Measurements from ENCODE around the gene NPC1. TPM values are rescaled to one million over a fixed set of nuclear protein-coding genes. Genes with fewer than 3 reads are reported as not detected.

Gene NPC1
- 36.4 and 39.5 TPM in 2 replicates for total RNA-seq (2021; fragmentation: NEBNext Ultra II Directional; extraction: Animal tissue kit (Norgen Biotek cat#: 25700))
- polyA plus RNA-seq (2011; rRNA removed) = 33.9 and 34.1 TPM in 2 replicates
- polyA plus RNA-seq (2011; cell fraction: cytosol; rRNA removed) = 29.4 TPM
- 66.9 TPM for polyA plus RNA-seq (2011; cell fraction: nucleus; rRNA removed)
- 25.9 to 31.8 TPM (median 29.2 TPM) in 4 replicates for polyA plus RNA-seq (2012, experiment 1 of 2)
- polyA plus RNA-seq (2012, experiment 2 of 2) = 7.7 TPM
- polyA plus RNA-seq (2013, experiment 1 of 2) = 56.1 TPM
- polyA plus RNA-seq (2013, experiment 2 of 2) = 49.7 TPM
- 109 and 131 TPM in 2 replicates for polyA minus RNA-seq (2011; rRNA and poly(A)+ RNA removed)
- 49.4 TPM for polyA minus RNA-seq (2011; cell fraction: cytosol; rRNA and poly(A)+ RNA removed)
- polyA minus RNA-seq (2011; cell fraction: nucleus; rRNA and poly(A)+ RNA removed) = 105 TPM
- long read RNA-seq, experiment 1, full-length matches to known transcripts = 2 of 31 reads
- long read RNA-seq, experiment 1, partial matches to known transcripts = 21 of 31 reads
- long read RNA-seq, experiment 1, other reads (novel, unspliced or antisense) = 8 of 31 reads
- long read RNA-seq, experiment 2, full-length matches to known transcripts = 1 of 2 reads
- long read RNA-seq, experiment 2, partial matches to known transcripts = 1 of 2 reads
- long read RNA-seq, experiment 2, other reads (novel, unspliced or antisense) = 0 of 2 reads

GRCh38 chr18:23586249-23587196, at the start of gene NPC1:
NPC1 (minus strand) TSS chr18:23586506; CDS start chr18:23586343, 163 bp downstream.
- H3K23me2 ChIP-seq (ENCODE audit: low read depth, low read length) = peaks cover 9% of the 10 kb centered on the region
- FAIRE-seq (no peak), DNase-seq (ENCODE audit: low read depth in 1 of 2, low spot score in 2 of 2) (peak; percentile 60 to 94)
- peak within 1 kb of the TSS; percentile 99 for H3K18ac ChIP-seq (ENCODE audit: extremely low read depth, low read length)
- no peaks in the 10 kb centered on the region for H3K9me3 ChIP-seq (ENCODE audit: insufficient read depth in 2 of 2, low read depth in 1 of 2, low read length in 1 of 2)
- peak within 1 kb of the TSS; percentile 91 for H4K91ac ChIP-seq (replicated peaks; ENCODE audit: insufficient read length, low read length)
- CTCF ChIA-PET (ENCODE audit: partially characterized antibody) = interaction anchor here (0.6 to 1.9 kb wide), 5 partner anchors 36 to 336 kb away, joined by 3 to 5 read pairs (median 3); no protein-coding TSS in a partner anchor
- peak within 1 kb of the TSS; percentile 75 to 97 for H3K4me2 ChIP-seq (ENCODE audit: insufficient read depth in 1 of 2, low read depth in 2 of 2, low read length in 2 of 2)
- H3K9ac ChIP-seq (replicated peaks in 1 of 4; ENCODE audit: extremely low read depth in 1 of 4, low read depth in 3 of 4, low read length in 3 of 4) = peak within 1 kb of the TSS; percentile 77 to 95 (median 86)
- H2BK120ac ChIP-seq (replicated peaks; ENCODE audit: low read depth, low read length) = peak within 1 kb of the TSS; percentile 75
- peak within 1 kb of the TSS; percentile 52 for H2AFZ ChIP-seq (ENCODE audit: low read length)
- peaks cover 0 to 2% (median 0%) of the 10 kb centered on the region in 4 experiments; a peak in 1 of 7 replicates for H3K27me3 ChIP-seq (replicated peaks in 1 of 4; ENCODE audit: control insufficient read depth in 3 of 4, extremely low read depth in 1 of 4, insufficient read depth in 3 of 4, low read length in 3 of 4)
- H3K4ac ChIP-seq (replicated peaks; ENCODE audit: insufficient read length, low read depth, low read length) = peak within 1 kb of the TSS; percentile 27
- H3K79me2 ChIP-seq (ENCODE audit: control insufficient read depth in 1 of 2, insufficient read depth in 2 of 2, low read length in 2 of 2) = peaks cover 0 to 39% of the 10 kb centered on the region in 2 experiments; a peak in 2 of 4 replicates
- H4K5ac ChIP-seq (ENCODE audit: insufficient read length, low read depth, low read length) = peak within 1 kb of the TSS; percentile 98
- peaks cover 0 to 3% (median 1%) of the 10 kb centered on the region in 4 experiments; a peak in 2 of 7 replicates for H3K4me1 ChIP-seq (replicated peaks in 1 of 4; ENCODE audit: control insufficient read depth in 3 of 4, insufficient read depth in 4 of 4, low read length in 3 of 4)
- no peaks in the 10 kb centered on the region for H4K20me1 ChIP-seq (replicated peaks in 1 of 2; ENCODE audit: control insufficient read depth in 1 of 2, insufficient read depth in 2 of 2, low read length in 2 of 2)
- H3K36me3 ChIP-seq (ENCODE audit: control insufficient read depth in 2 of 4, insufficient read depth in 4 of 4, low read length in 3 of 4) = no peaks in the 10 kb centered on the region
- WGBS, 2 experiments (ENCODE audit: extremely low coverage in 1 of 2, insufficient coverage in 1 of 2, insufficient read length in 1 of 2, insufficient replicate concordance in 2 of 2, low coverage in 1 of 2, low lambda C conversion rate in 2 of 2, missing lambda C conversion rate in 1 of 2) = 2% methylated on average over 41 of the region's 95 CpGs; no CpG with 5 or more reads in 1 of the 2 experiments
- peak within 1 kb of the TSS; percentile 97 for H4K8ac ChIP-seq (ENCODE audit: extremely low read depth, insufficient read depth, low read length)
- H2BK20ac ChIP-seq (ENCODE audit: low read length) = peak within 1 kb of the TSS; percentile 72; the same call in 1 of the 2 replicates
- H3K4me3 ChIP-seq (ENCODE audit: extremely low read depth in 1 of 4, insufficient read depth in 2 of 4, low read depth in 3 of 4, low read length in 4 of 4) = peak within 1 kb of the TSS; percentile 86 to 96 (median 90)
- peak within 1 kb of the TSS; percentile 89 for H3K14ac ChIP-seq (ENCODE audit: insufficient read length)
- H3K79me1 ChIP-seq (ENCODE audit: low read depth, low read length) = peaks cover 10% of the 10 kb centered on the region
- no peak within 1 kb of the TSS for H3K23ac ChIP-seq (ENCODE audit: insufficient read length)
- H2BK12ac ChIP-seq (ENCODE audit: low read depth, low read length) = peak within 1 kb of the TSS; percentile 92
- H3K56ac ChIP-seq (replicated peaks; ENCODE audit: insufficient read length, low read depth, low read length) = peak within 1 kb of the TSS; percentile 98
- no peak within 1 kb of the TSS for H2AK5ac ChIP-seq (ENCODE audit: low read depth, low read length)
- peak within 1 kb of the TSS; percentile 95 for H3K27ac ChIP-seq (ENCODE audit: low read depth, low read length)
- peak within 1 kb of the TSS; percentile 89; the same call in 1 of the 2 replicates for H2BK15ac ChIP-seq (ENCODE audit: low read length)
- peak within 1 kb of the TSS; percentile 91 for H2BK5ac ChIP-seq (ENCODE audit: low read depth, low read length)
- POLR2A ChIA-PET (ENCODE audit: partially characterized antibody) = interaction anchor here (1.0 to 1.5 kb wide), 3 partner anchors 11 to 88 kb away, joined by 3 to 4 read pairs (median 3); no protein-coding TSS in a partner anchor
- TF ChIP-seq USF2 (IDR thresholded peaks at IDR 0.05; ENCODE audit: low read length) = no peak
- peak; percentile 94 for TF ChIP-seq PHF8 (conservative IDR thresholded peaks at IDR 0.05; ENCODE audit: low read depth, low read length)
- no peak for TF ChIP-seq RNF2 (IDR thresholded peaks at IDR 0.05; ENCODE audit: borderline replicate concordance, low read depth, low read length, missing control alignments, poor library complexity, severe bottlenecking)

Data from H1 (cell line).